NB4 (cell line): ENCODE measurements around the gene ITPK1.

Experiments
- CTCF ChIP-seq: IDR thresholded peaks from one replicate; pipeline ENCODE4 v1.5.1; 2012; ENCODE audit warnings: low read depth, low read length
- MAX ChIP-seq: IDR thresholded peaks from 2 replicates; pipeline ENCODE4 v1.6.1; 2011; ENCODE audit warnings: low read depth, low read length

- TF ChIP-seq MAX (no peak), CTCF (no peak)
Observed at GRCh38 chr14:92892589-92892988, 223.1 kb downstream of the ITPK1 start.
